HT1080 (cell line): ENCODE data around the gene DDX10. TPM values are rescaled to one million over a fixed set of nuclear protein-coding genes. Genes with fewer than 3 reads are reported as not detected.
A peak's percentile ranks its signal among the peaks of the same experiment; 100 is the strongest.
"Not testable (repeated sequence)": the region's sequence is repeated elsewhere in the genome, so short reads cannot be mapped to it uniquely, and the experiment has no call there.

Source experiments
- DNase-seq: peaks from one replicate; pipeline ENCODE4 v3.0.0-alpha.2; 2015; ENCODE audit warnings: low read depth
- polyA plus RNA-seq, 2 experiments: library from polyadenylated mRNA; depleted of rRNA; stranded (reverse); fragments of >200 nt; gene quantifications; 2 replicates each; pipeline ENCODE4 v1.2.3, GENCODE V29; 2015
- total RNA-seq: library from RNA; depleted of rRNA; stranded (reverse); fragments of >200 nt; shearing (Covaris generic); gene quantifications from 2 replicates; pipeline ENCODE4 v1.2.3, GENCODE V29; 2014; rRNA removed

Gene DDX10
- total RNA-seq, result 30.3 and 45.0 TPM in 2 replicates
- polyA plus RNA-seq (2015; cell fraction: cytosol; rRNA removed), result 28.0 and 32.0 TPM in 2 replicates
- polyA plus RNA-seq (2015; cell fraction: nucleus; rRNA removed), result 36.5 and 44.0 TPM in 2 replicates

DNA sequence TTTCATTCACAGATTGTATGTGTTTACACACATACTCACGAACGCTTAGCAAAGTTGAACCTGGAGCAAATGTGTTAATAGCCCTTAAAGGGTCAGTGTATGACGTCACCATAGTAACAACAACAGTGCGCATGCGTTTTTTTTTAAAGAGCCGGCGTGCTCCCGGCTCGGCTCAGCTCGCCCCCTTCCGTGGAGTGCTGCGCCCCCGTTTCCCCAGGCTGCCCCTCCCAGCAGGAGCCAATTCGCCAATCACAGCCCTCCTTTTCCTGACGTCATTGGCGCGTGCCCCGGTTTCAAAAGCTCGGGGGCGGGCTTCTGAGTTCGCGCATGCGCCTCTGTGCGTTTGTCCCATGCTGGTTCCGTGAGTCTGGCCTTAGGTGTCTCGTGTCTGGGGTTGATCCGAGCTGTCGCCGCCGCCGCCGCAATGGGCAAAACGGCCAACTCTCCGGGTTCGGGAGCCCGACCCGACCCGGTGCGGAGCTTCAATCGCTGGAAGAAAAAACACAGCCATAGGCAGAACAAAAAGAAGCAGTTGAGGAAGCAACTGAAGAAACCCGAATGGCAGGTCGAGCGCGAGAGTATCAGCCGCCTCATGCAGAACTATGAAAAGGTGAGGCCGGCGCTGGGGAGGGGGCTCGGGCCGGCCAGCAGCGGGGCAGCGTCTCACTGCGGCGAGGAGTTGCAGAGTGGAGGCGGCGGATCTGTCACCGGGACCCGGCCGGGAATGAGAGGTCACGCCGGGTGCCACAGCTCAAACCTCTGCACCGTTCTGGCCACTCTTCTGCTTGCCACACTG, at the start of gene DDX10:
Gene DDX10, plus strand, starts transcription at position 340 of the 796 bp plus-strand sequence. Its CDS starts 85 bp downstream, at position 425.
- DNase-seq, result peak; percentile 97

DNA sequence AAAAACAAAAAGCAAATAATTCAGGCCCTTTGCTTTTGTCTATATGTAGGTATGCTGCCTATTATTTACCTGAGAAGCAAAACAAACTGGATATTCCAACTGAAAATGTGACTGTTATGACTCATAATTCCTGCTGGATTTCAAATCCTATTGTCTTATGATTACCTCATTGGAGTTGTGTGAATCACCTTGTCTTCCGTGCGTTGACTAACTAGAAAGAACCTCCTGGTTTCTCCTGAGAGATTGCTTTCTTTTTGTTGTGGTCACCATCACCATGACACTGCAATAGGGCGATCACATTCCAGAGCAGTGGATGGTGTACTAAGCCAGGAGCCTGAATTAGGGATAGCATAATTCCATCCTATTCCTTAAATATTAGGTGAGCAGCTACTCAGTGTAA, 48.3 kb upstream of the DDX10 start:
- DNase-seq, result peak; percentile 98

DNA sequence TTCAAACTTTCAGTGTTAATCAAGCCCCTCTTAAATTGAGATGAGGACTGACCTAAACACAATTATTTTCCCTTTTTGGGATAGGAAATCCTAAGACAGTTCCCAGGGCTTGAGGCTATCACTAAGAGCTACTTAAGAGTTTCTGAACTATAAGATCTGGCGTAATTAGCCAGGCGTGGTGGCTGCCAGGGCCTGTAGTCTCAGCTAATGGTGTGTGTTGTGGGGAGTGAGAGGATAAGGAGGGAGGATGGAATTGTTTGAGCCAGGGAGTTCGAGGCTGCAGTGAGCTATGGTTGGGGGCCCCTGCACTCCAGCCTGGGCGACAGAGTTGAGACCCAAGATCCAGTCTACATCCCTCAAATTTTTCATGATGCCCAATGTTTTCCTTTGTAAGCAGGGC, 47.8 kb upstream of the DDX10 start:
- no peak for DNase-seq

DNA sequence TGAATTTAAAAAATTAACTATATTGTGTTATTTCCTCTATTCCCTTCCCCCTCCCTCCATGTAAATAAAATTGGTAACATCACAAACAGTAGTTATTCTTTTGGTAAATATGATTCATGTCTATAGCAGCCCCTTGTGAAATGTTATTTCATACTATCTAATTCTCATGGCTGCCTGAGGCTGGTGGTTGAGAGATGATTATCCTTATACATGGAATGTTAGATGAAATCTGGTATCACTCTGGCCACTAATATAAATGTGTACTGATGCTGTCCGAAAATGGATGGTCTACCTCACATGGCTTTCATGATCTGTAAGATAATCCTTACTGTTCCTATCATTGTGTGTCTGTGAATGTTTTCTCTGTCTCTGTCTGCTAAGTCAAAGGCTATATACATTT, 46.3 kb upstream of the DDX10 start:
- DNase-seq, result no peak

DNA sequence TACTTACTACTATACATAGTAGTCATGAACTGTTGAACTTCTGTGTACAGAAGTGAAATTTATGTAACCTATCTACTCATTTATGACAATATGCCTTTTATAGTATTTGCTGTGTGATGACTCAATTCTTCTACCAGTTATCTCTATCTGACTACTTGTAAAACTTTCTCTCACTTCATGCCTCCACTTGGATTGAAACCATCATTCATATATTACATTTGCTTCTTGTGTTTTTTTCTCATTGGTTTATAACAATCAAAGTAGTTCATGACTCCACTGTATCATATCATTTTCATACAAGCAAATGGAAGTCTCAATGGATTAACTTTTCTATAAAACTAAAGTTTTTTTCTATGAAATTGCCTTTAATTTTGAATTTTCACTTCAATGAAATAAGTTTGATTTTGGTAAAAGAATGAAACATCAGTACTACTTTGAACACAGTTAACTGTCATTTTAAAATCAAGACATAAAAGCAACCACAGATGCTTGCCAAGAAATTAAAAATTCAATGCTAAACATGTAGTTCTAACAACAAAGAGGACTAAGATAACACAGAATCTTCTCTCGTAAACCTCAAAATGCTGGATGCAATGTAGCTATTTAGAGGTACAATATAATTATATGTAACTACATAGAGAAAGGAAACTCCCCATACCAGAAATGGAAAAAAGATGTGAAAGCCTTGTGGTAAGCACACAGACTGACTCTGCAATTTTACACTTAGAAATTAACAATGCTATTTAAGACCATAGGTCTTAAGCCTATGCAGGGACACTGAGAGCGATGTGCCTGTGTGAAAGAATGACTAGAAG, 43.7 kb upstream of the DDX10 start:
- peak; percentile 38 for DNase-seq

DNA sequence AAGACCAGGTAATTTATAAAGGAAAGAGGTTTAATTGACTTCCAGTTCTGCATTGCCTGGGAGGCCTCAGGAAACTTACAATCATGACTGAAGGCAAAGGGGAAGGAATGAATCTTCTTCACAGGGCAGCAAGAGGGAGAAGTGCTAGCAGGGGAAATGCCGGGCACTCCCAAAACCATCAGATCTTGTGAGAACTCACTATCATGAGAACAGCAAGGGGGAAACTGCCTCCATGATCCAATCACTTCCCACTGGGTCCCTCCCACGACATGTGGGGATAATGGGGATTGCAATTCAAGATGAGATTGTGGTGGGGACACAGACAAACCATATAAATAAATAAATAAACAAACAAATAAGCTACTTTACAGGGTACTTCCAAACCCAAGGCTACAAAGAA, 42.5 kb upstream of the DDX10 start:
- no peak for DNase-seq

DNA sequence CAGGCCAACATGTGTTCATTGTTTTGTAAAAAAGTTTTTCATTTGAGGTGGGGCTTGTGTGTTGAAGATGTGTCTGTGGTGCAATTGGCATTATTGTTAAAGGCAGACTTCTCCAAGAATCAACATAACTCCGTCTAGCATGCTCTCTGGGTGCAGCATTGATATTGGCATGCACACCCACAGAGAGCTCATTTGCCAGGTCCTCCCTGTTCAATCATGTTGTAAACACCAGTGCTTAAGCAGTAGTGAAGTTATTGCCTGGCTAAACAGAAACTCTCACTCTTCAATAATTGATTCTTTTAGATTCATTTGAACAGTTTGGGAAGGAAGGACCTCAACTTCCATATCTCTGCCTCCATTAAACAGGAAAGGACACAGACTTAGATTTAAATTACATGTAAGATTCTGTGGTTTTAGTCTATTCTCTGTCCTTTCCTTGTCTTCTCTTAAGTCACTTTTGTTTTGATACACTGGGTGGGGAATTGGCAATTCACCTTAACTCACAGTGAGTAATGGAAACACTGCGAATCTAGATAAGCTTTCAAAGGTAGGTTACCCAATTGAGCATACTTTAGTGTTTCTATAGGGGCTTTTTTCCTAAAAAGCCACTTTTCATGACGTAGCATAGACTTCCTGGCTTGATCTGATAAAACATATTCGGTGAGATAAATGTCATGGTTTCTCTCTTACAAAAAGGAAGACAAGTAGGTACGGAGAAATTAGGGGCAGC, 40.5 kb upstream of the DDX10 start:
- DNase-seq, result no peak

DNA sequence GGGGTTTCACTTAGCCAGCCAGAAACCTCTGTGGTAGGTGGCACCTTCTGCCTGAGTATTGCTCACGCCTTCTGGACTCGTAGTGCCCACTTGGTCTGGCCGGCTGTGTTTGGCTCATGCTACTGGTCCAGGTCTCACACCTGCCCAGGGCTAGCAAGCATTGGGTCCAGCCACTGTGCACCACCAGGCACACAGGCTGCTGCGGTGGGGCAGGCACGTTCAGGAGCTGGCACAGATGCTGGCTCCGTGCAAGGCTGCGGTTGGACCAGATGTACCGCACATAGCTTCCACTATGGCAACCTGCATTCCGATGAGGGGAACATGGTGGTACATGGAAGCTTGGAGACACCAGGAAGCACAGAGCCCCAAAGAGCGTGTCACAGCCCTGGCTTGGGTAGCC, 36.5 kb upstream of the DDX10 start:
- DNase-seq, result no peak

DNA sequence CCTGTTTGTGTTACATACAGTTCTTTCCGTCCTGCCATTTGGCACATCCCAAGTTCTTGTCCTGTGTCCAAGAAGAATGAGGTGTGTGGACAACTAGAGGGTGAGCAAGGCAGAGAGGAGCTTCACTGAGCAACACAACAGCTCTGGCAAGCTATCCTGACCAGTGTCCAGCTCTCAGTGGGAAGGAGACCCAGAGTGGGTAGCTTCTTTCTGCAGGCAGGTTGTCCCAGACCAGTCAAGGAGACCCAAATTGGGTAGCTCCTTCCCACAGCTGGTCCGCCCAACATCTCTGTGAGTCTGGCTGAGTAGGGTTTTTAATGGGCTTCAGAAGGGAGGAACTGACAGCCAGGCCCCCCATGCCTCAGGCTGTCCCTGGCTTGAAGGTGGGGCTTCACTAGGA, 36.1 kb upstream of the DDX10 start:
- DNase-seq, result no peak

DNA sequence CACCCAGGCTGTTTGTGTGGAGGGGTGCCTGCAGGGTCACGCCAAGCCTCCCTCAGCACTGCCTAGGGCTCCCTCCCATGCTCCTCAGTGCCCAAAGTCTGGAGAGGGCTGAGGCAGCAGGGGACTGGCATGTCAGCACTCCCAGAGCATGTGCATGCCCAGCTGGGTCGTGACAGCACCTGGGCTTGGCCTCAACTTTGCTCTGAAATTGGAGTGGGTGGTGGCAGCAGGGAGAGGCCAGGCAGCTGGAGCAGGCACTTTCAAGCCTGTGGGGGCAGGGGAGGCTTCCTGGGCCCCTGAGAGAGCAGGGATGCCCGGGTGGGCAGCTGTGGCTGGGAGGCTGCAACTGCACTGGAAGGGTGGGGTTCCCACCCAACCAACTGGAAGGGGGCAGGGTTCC, 35.6 kb upstream of the DDX10 start:
- DNase-seq, result no peak

DNA sequence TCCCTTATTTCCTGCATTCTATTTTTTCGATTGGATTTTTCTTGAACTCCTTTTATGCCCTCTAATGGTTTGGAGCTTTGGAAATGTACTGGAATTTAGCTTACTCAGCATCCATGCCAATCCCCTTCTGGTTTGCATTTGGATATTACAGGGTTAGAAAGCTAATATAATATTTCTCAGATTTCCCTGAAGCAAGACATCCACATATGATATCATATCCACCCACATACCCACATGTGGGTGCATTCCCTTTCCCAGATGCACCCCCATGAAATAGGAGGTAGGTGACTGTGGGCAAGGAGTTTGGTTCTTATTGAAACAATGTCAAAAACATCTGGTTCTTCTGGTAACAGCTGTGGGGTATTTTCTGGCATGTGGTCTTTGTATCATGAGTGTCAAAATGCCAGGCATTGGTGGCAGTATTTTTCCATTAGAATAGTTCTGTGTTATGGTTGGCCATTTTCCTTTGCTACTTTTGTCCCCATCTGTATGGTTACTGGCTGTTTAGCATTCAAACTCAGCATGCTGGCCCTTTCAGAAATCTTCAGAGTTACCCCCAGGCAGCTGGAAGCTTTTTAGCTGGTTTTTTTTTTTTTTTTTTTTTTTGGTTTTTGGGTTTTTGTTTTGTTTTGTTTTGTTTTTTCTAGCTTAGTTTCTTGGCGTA, 32.7 kb upstream of the DDX10 start:
- no peak for DNase-seq

DNA sequence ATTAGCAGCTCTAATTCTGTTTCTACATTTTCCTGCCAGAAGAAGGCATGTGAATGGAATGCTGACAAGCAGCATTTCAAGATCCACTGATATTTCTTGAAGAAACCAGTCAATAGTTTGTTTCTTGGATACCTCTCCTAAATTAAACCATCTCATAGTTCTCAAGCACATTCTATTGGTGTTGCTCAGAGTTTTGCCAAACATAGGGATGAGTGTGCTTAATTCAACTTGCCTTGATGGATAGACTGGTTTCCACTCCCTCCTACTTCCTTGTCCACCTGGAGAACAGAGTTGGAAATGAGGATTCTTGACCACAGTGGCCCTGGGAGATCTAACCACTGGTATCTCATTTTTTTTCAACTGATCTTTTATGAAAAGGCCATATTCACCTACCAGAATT, 29.8 kb upstream of the DDX10 start:
- no peak for DNase-seq

DNA sequence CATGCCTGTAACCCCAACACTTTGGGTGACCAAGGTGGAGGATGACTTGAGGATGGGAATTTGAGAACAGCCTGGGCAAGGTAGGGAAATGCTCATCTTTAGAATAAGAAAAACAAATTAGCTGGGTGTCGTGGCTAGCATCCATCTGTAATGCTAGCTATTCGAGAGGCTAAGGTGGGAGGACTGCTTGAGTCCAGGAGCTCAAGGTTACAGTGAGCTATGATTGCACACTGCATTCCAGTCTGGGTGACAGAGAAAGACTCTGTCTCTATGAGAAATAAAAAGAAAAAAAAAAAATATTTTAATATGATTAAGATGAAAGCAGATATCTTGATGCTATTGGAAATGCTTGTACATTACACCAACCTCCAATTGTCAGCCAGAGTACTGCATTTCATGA, 28.6 kb upstream of the DDX10 start:
- no peak for DNase-seq

DNA sequence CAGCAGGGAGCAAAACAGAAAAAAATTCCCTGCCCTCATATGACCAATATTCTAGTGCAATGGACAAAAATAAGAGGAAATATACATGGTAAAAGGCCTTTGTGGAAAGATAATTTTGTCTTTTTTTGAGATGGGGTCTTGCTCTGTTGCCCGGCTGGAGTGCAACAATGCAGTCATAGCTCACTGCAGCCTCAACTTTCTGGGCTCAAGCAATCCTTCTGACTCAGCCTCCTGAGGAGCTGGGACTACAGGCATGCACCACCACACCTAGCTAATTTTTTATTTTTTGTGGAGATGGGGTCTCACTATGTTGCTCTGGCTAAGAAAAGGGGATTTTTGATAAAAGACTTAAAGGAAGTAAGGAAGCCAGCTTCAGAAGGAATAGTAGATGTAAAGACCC, 25.7 kb upstream of the DDX10 start:
- DNase-seq, result no peak

DNA sequence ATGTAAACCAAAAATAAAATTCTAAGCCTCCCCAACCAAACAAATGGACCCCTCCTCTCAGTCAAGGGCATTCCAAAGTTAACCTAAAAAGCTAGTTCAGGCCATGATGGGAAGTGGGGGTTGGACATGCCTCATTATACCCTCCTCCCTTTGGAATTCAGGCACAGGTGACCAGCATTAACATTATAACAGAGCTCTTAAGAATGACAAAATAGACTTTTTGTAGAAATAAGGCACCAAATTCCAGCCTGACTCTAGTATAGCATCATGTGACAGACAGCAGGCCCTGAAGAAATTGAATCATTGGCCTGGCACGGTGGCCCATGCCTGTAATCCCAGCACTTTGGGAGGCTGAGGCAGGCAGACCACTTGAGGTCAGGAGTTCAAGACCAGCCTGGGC, 23.1 kb upstream of the DDX10 start:
- DNase-seq, result not testable (repeated sequence)

DNA sequence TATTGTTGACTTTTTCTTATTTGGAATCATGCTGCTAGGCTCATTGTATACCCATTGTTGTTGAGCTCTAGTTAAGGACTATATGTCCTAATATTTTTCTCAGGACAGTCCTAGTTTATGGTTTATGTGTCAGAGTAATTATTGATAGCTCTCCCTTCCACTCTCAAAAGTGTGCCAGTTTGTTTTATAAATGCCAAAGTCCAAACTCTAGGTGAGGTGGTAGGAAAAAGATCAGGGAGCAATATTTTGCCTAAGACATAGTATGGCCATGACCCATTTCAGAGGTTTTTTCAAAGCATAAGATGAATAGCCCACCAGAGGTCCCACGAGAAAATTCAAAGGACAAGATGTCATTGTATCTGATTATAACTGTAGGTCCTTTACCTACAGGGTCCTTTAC, 20.9 kb upstream of the DDX10 start:
- DNase-seq, result no peak

DNA sequence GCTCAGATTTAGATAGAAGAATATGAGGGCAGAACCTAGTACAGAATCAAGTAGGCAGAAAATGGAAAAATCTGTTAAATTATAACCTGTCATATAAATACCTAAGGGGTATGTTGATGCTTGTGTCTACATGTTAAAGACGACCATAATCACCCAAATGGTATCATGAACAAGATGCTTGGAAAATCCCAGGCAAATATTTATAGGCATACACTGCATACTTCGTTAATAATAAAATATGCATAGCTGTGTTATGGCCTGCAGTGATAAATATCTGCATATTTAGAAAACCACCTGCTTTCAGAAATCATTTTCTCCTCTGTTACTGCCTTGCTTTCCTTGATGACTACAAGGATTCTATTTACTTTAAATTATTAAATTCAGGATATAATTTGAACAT, 18.9 kb upstream of the DDX10 start:
- no peak for DNase-seq

DNA sequence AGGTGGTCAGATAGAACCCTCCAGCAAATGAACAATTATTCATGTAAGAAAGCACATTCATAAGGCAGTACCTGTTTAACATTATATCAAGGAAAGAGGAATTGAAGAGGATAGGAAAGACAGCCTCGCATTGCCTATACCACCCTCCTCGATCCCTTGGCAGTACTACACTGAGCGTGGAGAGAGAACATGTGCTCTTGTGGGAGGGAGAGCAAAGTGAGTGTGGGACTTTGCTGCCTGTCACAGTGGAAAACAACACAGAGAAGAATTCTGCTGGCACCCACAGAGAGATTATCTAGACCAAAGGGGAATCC, 17.5 kb upstream of the DDX10 start:
- no peak for DNase-seq

DNA sequence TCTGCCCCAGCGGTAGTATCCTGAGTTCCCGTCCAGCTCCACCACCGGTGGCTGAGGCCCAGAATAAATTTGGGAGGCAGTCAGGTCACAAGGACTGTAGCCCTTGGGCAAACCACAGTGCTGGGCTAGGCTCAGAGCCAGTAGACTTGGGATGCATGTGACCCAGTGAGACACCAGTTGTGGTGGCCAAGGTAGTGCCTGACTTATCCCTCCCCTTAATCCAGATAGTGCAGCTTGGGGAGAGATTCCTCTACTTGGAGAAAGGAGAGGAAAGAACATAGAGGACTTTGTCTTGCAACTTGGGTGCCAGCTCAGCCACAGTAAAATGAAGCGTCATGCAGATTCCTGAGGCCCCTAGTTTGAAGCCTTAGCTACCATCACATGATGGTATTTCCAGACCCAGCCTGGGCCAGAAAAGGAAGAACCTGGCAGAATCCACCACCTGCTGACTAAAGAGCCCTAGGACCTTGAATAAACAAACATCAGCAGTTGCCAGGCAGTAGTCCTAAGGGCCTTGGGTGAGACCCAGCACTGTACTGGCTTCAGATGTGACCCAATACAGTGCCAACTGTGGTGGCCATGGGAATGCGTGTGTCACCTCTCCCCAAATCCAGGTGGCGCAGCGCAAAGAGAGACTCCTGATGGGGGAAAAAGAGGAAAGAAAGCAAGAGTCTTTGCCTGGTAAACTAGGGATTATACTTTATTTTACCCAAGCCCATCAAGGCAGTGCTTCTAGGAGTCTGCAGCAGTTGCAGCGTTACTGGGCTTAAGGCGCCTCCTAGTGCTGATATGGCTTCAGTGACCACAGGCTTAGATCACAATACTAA, 17.0 kb upstream of the DDX10 start:
- peak; percentile 78 for DNase-seq

DNA sequence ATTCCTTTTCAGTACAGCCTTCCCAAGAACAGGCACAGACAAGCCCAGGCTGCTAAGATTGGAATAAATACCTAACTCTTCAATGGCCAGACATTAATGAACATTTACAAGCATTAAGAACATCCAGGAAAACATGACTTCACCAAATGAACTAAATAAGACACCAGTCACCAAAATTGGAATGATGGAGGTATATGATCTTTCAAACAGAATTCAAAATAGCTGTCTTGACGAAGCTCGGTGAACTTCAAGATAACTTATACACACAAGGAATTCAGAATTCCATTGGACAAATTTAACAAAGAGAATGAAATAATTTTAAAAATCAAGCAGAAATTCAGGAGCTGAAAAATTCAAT, 16.4 kb upstream of the DDX10 start:
- no peak for DNase-seq

DNA sequence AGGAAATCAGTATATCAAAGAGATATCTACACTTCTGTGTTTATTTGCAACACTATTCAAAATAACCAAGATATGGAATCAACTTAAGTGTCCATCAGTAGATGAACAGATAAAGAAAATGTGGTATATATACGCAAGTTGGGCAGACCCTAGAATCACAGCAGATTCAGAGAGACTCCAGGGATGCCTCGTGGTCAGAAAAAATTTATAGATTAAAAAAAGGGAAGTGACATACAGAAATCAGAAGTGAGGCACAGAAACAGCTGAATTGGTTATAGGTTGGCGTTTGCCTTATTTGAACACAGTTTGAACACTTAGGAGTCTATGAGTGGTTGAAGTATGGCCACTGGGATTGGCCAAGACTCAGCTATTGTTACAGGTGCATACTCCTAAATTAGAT, 10.8 kb upstream of the DDX10 start:
- not testable (repeated sequence) for DNase-seq
